ENCODE measurements around the gene WDR82. TPM values are rescaled to one million over a fixed set of nuclear protein-coding genes. Genes with fewer than 3 reads are reported as not detected.

Gene WDR82
- total RNA-seq, 1 donor from 2014 or later: 93.1 TPM

DNA sequence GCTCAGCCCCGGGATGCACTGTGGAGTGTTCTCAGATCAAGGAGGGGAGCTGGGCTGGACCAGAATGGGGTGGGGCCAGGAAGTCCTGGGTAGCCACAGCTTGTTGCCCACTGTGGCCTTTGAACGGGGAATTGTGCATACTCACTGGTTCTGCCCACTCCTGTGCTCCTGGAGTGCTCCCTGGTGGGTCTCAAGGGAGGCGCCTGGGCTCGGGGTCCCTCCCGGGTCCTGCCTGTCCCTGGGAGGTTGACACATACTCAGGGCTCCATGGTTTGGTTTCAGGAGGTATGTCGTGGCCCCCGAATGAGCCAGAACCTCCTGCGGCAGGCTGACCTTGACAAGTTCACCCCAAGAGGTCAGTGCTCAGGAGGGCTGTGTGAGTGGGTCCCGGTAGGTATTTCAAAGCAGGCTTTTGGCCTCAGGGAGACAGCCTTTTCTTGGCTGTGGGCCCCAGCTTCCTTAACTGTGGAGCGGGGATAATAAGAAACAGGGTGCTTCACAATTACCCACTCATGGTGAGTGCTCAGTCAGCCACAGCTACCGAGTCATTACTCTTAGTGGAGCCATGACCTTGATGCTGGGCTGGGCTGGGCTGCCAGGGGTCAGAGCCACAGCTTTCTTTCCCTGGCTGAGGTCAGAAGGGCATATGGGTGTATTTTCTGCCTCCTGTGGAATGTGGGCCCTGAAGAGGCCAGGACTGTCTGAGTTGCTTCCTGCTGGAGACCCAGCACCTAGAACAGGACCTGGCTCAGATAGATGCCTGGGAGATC is 45.3 kb upstream of the WDR82 start:
- no peak for DNase-seq (ENCODE audit: low spot score, unreplicated experiment)
- Mint-ChIP-seq H3K27ac (peak overlapping the region; percentile 64), H3K4me1 (ENCODE audit: low read depth) (peaks cover 2% of the 10 kb centered on the region), H3K9me3 (ENCODE audit: low read depth) (no peaks in the 10 kb centered on the region), H3K36me3 (ENCODE audit: insufficient read depth) (no peaks in the 10 kb centered on the region), H3K4me3 (ENCODE audit: low read depth) (no peak overlapping the region), H3K27me3 (peaks cover 10% of the 10 kb centered on the region)
- TF ChIP-seq, protein P1, sequence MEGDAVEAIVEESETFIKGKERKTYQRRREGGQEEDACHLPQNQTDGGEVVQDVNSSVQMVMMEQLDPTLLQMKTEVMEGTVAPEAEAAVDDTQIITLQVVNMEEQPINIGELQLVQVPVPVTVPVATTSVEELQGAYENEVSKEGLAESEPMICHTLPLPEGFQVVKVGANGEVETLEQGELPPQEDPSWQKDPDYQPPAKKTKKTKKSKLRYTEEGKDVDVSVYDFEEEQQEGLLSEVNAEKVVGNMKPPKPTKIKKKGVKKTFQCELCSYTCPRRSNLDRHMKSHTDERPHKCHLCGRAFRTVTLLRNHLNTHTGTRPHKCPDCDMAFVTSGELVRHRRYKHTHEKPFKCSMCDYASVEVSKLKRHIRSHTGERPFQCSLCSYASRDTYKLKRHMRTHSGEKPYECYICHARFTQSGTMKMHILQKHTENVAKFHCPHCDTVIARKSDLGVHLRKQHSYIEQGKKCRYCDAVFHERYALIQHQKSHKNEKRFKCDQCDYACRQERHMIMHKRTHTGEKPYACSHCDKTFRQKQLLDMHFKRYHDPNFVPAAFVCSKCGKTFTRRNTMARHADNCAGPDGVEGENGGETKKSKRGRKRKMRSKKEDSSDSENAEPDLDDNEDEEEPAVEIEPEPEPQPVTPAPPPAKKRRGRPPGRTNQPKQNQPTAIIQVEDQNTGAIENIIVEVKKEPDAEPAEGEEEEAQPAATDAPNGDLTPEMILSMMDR (IDR thresholded peaks at IDR 0.05; ENCODE audit: unreplicated experiment): no peak

DNA sequence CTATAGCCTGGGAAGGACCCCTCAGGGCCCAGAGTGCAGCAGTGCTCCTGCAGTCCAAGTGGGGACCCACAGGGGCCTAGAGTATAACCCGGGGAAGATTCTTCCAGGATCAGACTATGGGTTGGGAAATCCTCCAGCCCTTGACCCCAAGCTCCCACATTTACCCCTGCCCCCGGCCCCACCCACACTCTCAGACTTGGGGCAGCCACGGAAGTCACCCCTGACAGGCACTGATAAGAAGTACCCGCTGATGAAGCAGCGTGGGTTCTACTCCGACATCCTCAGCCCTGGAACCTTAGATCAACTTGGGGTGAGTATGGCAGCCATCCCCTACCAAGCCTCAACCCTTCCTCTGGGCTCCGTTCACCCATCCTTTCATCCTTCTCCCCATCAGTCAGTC is 44.0 kb upstream of the WDR82 start:
- H3K36me3 Mint-ChIP-seq (ENCODE audit: insufficient read depth): no peaks in the 10 kb centered on the region
- H3K27me3 Mint-ChIP-seq: peaks cover 20% of the 10 kb centered on the region
- no peak overlapping the region for H3K4me3 Mint-ChIP-seq (ENCODE audit: low read depth)
- peaks cover 8% of the 10 kb centered on the region for H3K4me1 Mint-ChIP-seq (ENCODE audit: low read depth)
- H3K9me3 Mint-ChIP-seq (ENCODE audit: low read depth): no peaks in the 10 kb centered on the region
- TF ChIP-seq, protein P1 (IDR thresholded peaks at IDR 0.05; ENCODE audit: unreplicated experiment): no peak
- no peak for DNase-seq (ENCODE audit: low spot score, unreplicated experiment)
- no peak overlapping the region for H3K27ac Mint-ChIP-seq

DNA sequence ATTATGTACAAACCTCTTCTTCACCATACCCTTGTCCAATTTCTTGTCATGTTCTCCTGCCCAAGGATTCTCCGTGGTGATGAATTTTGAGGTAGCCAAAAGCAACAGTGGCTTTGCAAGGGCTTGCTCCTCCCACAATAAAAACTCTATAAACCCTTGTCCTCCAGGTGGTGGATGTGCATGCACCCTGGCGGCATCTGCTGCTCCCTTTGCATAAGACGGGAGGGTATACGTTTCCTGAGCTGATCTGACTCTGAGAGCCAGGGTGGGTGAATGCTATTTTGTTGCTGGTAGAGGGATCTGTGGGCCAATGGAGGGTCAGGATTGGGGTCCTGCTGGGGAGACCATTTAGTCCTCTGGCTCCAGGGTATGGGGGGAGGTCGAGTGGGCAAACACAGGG is 43.0 kb upstream of the WDR82 start:
- TF ChIP-seq, protein P1 (IDR thresholded peaks at IDR 0.05; ENCODE audit: unreplicated experiment): no peak
- DNase-seq (ENCODE audit: low spot score, unreplicated experiment): no peak

DNA sequence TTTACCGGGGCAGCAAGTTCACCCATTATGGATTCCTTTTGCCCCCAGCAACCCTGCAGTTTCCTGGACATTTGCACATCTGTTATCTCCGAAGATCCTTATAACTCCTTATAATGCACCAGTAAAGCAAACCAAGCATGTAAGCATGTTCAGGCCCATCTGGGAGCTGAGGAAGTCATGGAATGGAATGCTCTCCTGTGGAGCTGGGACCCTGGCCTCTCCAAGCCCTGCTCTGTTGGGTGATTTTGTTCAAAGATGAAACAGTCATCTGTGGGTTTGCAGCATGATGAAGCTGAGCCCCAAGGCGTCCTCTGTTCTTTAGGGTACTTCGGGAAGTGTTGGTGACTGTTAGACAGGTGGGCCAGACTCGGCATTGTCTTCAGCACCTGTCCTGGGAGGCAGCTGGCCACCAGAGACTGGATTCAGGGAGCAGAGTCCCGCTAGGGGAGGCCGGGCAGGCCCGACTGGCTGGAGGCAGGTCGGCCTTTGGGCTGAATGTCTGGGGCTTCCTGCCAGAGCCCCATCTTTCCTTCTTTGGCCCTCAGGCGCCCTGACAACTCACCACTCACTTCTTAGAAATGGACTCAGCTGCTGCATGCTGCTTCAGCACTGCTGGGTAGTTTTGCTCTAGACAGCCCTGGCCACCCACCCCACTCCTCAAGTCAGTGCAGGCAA is 41.6 kb upstream of the WDR82 start:
- peaks cover 20% of the 10 kb centered on the region for H3K27me3 Mint-ChIP-seq
- H3K4me3 Mint-ChIP-seq (ENCODE audit: low read depth): no peak overlapping the region
- H3K36me3 Mint-ChIP-seq (ENCODE audit: insufficient read depth): no peaks in the 10 kb centered on the region
- H3K27ac Mint-ChIP-seq: no peak overlapping the region
- DNase-seq (ENCODE audit: low spot score, unreplicated experiment): no peak
- H3K9me3 Mint-ChIP-seq (ENCODE audit: low read depth): no peaks in the 10 kb centered on the region
- TF ChIP-seq, protein P1 (IDR thresholded peaks at IDR 0.05; ENCODE audit: unreplicated experiment): no peak
- H3K4me1 Mint-ChIP-seq (ENCODE audit: low read depth): peaks cover 9% of the 10 kb centered on the region

More for the DNA sequence above, 43.0 kb upstream of the WDR82 start:
- H3K4me3 Mint-ChIP-seq (ENCODE audit: low read depth): no peak overlapping the region
- H3K27me3 Mint-ChIP-seq: peaks cover 20% of the 10 kb centered on the region
- peaks cover 9% of the 10 kb centered on the region for H3K4me1 Mint-ChIP-seq (ENCODE audit: low read depth)
- no peaks in the 10 kb centered on the region for H3K9me3 Mint-ChIP-seq (ENCODE audit: low read depth)
- no peak overlapping the region for H3K27ac Mint-ChIP-seq
- no peaks in the 10 kb centered on the region for H3K36me3 Mint-ChIP-seq (ENCODE audit: insufficient read depth)

DNA sequence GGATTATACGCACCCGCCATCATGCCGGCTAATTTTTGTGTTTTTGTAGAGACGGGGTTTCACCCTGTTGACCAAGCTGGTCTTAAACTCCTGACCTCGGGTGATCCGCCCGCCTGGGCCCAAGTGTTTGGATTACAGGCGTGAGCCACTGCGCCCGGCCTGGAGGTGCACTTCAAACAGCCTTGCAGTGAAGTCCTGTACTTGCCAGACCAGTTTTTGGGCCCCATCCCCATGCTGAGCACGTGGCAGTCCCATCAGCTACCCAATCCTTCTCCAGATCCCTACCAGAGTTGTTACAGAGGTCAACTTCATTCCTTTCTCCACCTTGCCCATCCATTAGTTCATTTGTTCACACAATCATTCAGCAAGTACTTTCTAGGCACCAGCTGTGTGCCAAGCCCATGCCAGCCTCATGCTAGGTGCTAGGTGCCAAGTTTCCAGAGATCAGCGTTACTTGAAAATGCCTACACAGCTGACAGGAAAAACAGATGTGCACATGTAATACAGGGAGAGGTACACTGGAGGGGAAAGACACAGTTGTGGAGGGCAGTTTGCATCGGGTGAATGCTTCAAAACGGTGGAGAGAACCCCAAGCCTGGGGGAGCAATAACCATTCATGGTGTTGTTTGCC is 39.9 kb upstream of the WDR82 start:
- H3K4me3 Mint-ChIP-seq (ENCODE audit: low read depth): peak overlapping the region; percentile 69
- peaks cover 6% of the 10 kb centered on the region for H3K4me1 Mint-ChIP-seq (ENCODE audit: low read depth)
- H3K9me3 Mint-ChIP-seq (ENCODE audit: low read depth): no peaks in the 10 kb centered on the region
- H3K27me3 Mint-ChIP-seq: peaks cover 20% of the 10 kb centered on the region
- no peaks in the 10 kb centered on the region for H3K36me3 Mint-ChIP-seq (ENCODE audit: insufficient read depth)
- TF ChIP-seq, protein P1 (IDR thresholded peaks at IDR 0.05; ENCODE audit: unreplicated experiment): no peak
- no peak overlapping the region for H3K27ac Mint-ChIP-seq
- no peak for DNase-seq (ENCODE audit: low spot score, unreplicated experiment)

Data from progenitor cell of endocrine pancreas (in vitro differentiated cells).